Measurements from ENCODE around the gene TSSK6.

The TSSK6 gene

GRCh38 chr19:19465436-19466070, 49.8 kb downstream of the TSSK6 start:
- DNase-seq (ENCODE audit: low read depth in 1 of 2, low spot score in 1 of 2), result no peak

GRCh38 chr19:19464339-19465098, 50.8 kb downstream of the TSSK6 start:
- no peak for DNase-seq (ENCODE audit: low read depth in 1 of 2, low spot score in 1 of 2)

Measured in activated CD4-positive, alpha-beta T cell treated with anti-CD3 and anti-CD28 coated beads, Interleukin-2, amount 50 U/mL, for 24 hours (primary cell).